ENCODE results near the gene GPBP1.

GRCh38 chr5:57298985-57299491 lies 125.2 kb downstream of the GPBP1 start:
- TF ChIP-seq EZH2phosphoT487 (IDR thresholded peaks at IDR 0.05; ENCODE audit: insufficient read depth, low read depth) (no peak), EZH2 (IDR thresholded peaks at IDR 0.05; ENCODE audit: insufficient read depth, poor library complexity, severe bottlenecking) (no peak)

Data from GM23248 (cell line).